ENCODE measurements around the gene FAM228A.

DNA sequence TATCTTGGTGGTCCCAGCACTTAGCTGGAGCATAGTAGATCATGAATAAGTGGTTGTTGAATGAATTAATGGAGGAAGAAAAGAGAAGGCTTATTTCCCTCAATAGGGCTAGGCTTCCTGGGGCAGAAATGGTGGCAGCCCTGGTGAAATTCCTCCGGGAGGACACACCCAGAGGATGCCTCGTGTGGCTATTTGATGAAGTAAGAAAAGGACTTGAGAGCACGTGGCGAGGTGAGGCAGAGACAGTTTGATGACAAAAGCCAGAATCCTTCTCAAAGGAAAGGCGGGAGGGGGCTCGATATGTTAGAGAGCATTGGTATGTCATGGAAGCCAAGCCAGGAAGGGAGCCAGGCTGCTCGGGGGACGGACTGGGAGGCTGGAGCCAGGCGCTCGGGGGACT, 14.7 kb downstream of the FAM228A start:
- TF ChIP-seq EZH2 (IDR thresholded peaks at IDR 0.05) = no peak
- TF ChIP-seq POLR2AphosphoS5 (IDR thresholded peaks at IDR 0.05; ENCODE audit: borderline replicate concordance, low read depth, low read length) = no peak
- TF ChIP-seq FOXP2 (optimal IDR thresholded peaks at IDR 0.05; ENCODE audit: control extremely low read depth, extremely low read length, insufficient read depth) = no peak
